ENCODE results near the gene ITGAX.

Gene ITGAX

DNA sequence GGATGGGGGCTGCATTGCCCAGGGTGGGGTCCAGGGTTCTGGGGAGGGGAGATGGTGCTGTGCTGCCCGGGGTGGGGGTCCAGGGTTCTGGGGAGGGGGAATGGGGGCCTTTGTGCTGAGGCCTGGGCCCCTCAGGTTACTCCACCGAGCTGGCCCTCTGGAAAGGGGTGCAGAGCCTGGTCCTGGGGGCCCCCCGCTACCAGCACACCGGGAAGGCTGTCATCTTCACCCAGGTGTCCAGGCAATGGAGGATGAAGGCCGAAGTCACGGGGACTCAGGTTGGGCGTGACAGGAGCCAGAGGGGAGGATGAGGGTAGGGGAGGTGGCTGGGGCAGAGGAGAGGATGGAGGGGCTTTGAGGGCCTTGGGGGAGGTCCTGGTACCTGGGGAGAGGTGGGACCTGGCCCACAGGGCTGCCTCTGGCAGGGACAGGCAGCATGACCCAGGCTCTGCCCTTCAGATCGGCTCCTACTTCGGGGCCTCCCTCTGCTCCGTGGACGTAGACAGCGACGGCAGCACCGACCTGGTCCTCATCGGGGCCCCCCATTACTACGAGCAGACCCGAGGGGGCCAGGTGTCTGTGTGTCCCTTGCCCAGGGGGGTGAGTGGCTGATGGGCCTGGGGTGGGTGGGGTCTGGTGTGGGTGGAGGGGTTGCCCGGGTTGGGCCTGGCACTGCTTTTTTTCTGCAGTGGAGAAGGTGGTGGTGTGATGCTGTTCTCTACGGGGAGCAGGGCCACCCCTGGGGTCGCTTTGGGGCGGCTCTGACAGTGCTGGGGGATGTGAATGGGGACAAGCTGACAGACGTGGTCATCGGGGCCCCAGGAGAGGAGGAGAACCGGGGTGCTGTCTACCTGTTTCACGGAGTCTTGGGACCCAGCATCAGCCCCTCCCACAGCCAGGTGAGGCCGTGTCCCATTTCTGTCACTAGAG, 7.8 kb downstream of the ITGAX start:
- Histone ChIP-seq H3K9me3 (ENCODE audit: control insufficient read depth, insufficient read depth, low read depth, low read length) (no peaks in the 10 kb centered on the region), H3K4me1 (ENCODE audit: control insufficient read depth, insufficient read depth, low read length) (no peaks in the 10 kb centered on the region), H3K9ac (ENCODE audit: low read length) (no peak overlapping the region), H3K27me3 (ENCODE audit: control insufficient read depth, insufficient read depth, low read length) (no peaks in the 10 kb centered on the region), H3K36me3 (ENCODE audit: control insufficient read depth, insufficient read depth, low read length) (no peaks in the 10 kb centered on the region), H3K4me3 (ENCODE audit: low read depth, low read length) (no peak overlapping the region), H3K27ac (ENCODE audit: low read depth, low read length) (no peak overlapping the region)

DNA sequence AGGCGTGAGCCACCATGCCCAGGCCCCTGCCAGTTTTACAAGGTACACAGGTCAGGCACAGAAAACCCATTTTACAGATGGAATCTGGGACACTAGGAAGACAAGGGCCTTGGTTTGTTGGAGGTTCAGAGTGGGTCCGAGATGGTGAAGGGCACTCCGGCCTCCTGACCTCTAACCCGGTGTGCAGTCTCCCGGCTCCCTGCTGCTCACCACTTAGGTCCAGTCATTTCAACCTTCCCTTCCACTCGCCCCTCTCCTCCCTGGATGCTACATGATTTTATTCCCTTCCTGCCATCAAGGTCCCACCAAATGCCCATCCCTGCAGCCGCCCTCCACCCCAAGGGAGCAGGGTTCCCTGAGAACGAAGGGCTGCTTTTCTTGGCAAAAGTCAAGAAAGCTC, 8.7 kb downstream of the ITGAX start:
- H3K9me3 ChIP-seq (ENCODE audit: control insufficient read depth, insufficient read depth, low read depth, low read length) = no peaks in the 10 kb centered on the region
- H3K9ac ChIP-seq (ENCODE audit: low read length) = no peak overlapping the region
- H3K4me1 ChIP-seq (ENCODE audit: control insufficient read depth, insufficient read depth, low read length) = no peaks in the 10 kb centered on the region
- H3K36me3 ChIP-seq (ENCODE audit: control insufficient read depth, insufficient read depth, low read length) = no peaks in the 10 kb centered on the region
- no peaks in the 10 kb centered on the region for H3K27me3 ChIP-seq (ENCODE audit: control insufficient read depth, insufficient read depth, low read length)
- H3K4me3 ChIP-seq (ENCODE audit: low read depth, low read length) = no peak overlapping the region
- H3K27ac ChIP-seq (ENCODE audit: low read depth, low read length) = no peak overlapping the region

DNA sequence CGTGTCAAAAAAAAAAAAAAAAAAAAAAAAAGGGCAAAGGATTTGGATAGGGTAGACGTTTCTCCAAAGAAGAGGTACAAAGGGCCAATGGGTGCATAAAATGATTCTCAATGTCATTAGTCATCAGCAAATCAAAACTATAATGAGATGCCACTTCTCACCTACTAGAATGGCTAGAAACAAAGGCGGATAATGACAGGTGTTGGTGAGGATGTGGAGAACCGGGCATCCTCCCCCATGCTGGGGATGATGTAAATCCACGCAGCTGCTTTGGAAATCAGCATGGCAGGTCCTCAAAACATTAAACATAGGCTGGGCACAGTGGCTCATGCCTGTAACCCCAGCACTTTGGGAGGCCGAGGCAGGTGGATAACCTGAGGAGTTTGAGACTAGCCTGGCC, 9.4 kb downstream of the ITGAX start:
- Histone ChIP-seq H3K9me3 (ENCODE audit: control insufficient read depth, insufficient read depth, low read depth, low read length) (no peaks in the 10 kb centered on the region), H3K4me3 (ENCODE audit: low read depth, low read length) (no peak overlapping the region), H3K36me3 (ENCODE audit: control insufficient read depth, insufficient read depth, low read length) (no peaks in the 10 kb centered on the region), H3K9ac (ENCODE audit: low read length) (no peak overlapping the region), H3K27me3 (ENCODE audit: control insufficient read depth, insufficient read depth, low read length) (no peaks in the 10 kb centered on the region), H3K4me1 (ENCODE audit: control insufficient read depth, insufficient read depth, low read length) (no peaks in the 10 kb centered on the region), H3K27ac (ENCODE audit: low read depth, low read length) (no peak overlapping the region)

DNA sequence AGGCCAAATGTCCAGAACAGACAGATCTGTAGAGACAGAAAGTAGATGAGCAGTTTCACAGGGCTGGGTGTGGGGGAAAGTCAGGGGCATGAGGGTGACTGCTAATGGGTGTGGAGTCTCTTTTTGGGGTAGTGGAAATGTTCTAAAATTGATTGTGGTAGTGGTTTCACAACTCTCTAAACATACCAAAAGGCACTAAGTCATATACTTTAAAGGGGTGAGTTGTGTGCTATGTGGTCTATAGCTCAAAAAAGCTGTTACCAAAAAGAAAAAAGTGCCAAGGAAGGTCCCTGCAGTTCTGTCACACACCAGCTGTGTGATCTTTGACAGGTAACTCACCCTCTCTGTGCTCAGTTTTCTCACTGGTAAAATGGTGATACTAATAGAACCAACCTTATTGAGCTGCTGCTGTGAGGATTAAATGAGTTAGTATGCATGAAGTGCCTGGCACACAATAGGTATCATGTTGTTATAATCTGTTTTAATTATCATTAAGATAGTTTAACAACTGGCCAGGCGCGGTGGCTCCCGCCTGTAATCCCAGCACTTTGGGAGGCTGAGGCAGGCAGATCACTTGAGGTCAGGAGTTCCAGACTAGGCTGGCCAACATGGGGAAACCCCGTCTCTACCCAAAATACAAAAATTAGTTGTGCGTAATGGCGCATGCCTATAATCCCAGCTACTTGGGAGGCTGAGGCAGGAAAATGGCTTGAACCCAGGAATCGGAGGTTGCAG, 10.3 kb downstream of the ITGAX start:
- H3K9me3 ChIP-seq (ENCODE audit: control insufficient read depth, insufficient read depth, low read depth, low read length) = no peaks in the 10 kb centered on the region
- H3K4me3 ChIP-seq (ENCODE audit: low read depth, low read length) = no peak overlapping the region
- no peaks in the 10 kb centered on the region for H3K36me3 ChIP-seq (ENCODE audit: control insufficient read depth, insufficient read depth, low read length)
- no peak overlapping the region for H3K27ac ChIP-seq (ENCODE audit: low read depth, low read length)
- H3K4me1 ChIP-seq (ENCODE audit: control insufficient read depth, insufficient read depth, low read length) = no peaks in the 10 kb centered on the region
- no peaks in the 10 kb centered on the region for H3K27me3 ChIP-seq (ENCODE audit: control insufficient read depth, insufficient read depth, low read length)
- H3K9ac ChIP-seq (ENCODE audit: low read length) = no peak overlapping the region

DNA sequence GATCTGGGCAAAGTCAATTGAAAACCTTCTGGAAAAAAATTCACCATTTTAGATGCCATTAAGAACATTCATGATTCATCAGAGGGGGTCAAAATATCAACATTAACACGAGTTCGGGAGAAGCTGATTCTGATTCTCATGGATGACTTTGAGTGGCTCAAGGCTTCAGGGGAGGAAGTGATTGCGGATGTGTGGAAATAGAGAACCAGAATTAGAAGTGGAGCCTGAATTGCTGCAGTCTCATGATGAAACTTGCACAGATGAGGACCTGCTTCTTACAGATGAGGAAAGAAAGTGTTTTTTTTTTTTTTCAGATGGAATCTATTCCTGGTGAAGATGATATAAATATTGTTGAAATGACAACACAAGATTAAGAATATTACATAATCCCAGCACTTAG, 12.9 kb downstream of the ITGAX start:
- Histone ChIP-seq H3K4me3 (ENCODE audit: low read depth, low read length) (no peak overlapping the region), H3K9ac (ENCODE audit: low read length) (no peak overlapping the region), H3K9me3 (ENCODE audit: control insufficient read depth, insufficient read depth, low read depth, low read length) (no peaks in the 10 kb centered on the region), H3K27ac (ENCODE audit: low read depth, low read length) (no peak overlapping the region), H3K27me3 (ENCODE audit: control insufficient read depth, insufficient read depth, low read length) (no peaks in the 10 kb centered on the region), H3K36me3 (ENCODE audit: control insufficient read depth, insufficient read depth, low read length) (no peaks in the 10 kb centered on the region), H3K4me1 (ENCODE audit: control insufficient read depth, insufficient read depth, low read length) (no peaks in the 10 kb centered on the region)

DNA sequence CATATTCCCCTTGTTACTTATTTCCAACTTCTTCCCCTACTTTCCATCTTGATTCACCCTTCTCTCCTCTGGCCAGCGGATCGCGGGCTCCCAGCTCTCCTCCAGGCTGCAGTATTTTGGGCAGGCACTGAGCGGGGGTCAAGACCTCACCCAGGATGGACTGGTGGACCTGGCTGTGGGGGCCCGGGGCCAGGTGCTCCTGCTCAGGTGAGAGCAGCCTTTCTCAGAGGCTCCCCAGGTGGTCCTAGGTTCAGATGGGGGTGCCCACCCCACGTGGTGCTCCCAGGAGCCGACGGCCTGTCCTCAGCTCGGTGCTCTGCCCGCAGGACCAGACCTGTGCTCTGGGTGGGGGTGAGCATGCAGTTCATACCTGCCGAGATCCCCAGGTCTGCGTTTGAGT, 16.0 kb downstream of the ITGAX start:
- Histone ChIP-seq H3K9me3 (ENCODE audit: control insufficient read depth, insufficient read depth, low read depth, low read length) (0 out of 2 replicates have a peak, but pooled peaks cover 4% of the 10 kb centered on the region), H3K4me3 (ENCODE audit: low read depth, low read length) (no peak overlapping the region), H3K4me1 (ENCODE audit: control insufficient read depth, insufficient read depth, low read length) (no peaks in the 10 kb centered on the region), H3K27ac (ENCODE audit: low read depth, low read length) (no peak overlapping the region), H3K27me3 (ENCODE audit: control insufficient read depth, insufficient read depth, low read length) (no peaks in the 10 kb centered on the region), H3K9ac (ENCODE audit: low read length) (no peak overlapping the region), H3K36me3 (ENCODE audit: control insufficient read depth, insufficient read depth, low read length) (no peaks in the 10 kb centered on the region)

DNA sequence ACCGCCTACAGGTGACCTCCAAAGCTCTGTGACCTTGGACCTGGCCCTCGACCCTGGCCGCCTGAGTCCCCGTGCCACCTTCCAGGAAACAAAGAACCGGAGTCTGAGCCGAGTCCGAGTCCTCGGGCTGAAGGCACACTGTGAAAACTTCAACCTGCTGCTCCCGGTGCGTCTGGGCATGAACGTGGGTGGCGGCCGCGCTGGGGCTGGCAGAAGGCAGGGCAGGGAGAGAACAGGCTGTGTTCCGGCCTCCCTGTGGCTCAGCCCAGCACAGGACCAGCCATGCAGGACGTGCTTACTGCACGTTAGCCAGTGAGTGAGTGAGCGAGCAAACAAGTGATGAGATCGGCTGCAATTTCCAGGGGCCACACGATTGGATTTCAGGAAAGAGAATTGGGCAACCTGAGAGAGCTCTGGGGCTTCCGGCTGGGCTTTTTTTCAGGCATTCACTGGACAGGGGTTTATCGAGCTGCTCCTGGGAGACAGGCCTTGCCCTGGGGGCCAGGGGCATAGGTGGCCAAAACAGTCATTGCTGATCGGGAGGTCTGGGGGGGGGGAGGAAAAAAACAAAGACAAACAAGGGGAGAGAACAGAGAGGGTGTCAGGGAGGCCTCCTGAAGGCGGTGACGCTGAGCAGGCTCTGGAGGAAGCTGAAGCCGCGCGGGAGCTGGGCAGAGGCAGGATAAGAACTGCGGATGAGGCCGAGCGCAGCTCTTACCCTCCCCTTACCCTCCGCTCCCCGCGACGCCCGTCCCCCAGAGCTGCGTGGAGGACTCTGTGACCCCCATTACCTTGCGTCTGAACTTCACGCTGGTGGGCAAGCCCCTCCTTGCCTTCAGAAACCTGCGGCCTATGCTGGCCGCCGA, 16.9 kb downstream of the ITGAX start:
- no peaks in the 10 kb centered on the region for H3K4me1 ChIP-seq (ENCODE audit: control insufficient read depth, insufficient read depth, low read length)
- H3K27me3 ChIP-seq (ENCODE audit: control insufficient read depth, insufficient read depth, low read length) = no peaks in the 10 kb centered on the region
- H3K4me3 ChIP-seq (ENCODE audit: low read depth, low read length) = no peak overlapping the region
- no peak overlapping the region for H3K9ac ChIP-seq (ENCODE audit: low read length)
- H3K9me3 ChIP-seq (ENCODE audit: control insufficient read depth, insufficient read depth, low read depth, low read length) = 0 out of 2 replicates have a peak, but pooled peaks cover 4% of the 10 kb centered on the region
- no peak overlapping the region for H3K27ac ChIP-seq (ENCODE audit: low read depth, low read length)
- H3K36me3 ChIP-seq (ENCODE audit: control insufficient read depth, insufficient read depth, low read length) = no peaks in the 10 kb centered on the region

DNA sequence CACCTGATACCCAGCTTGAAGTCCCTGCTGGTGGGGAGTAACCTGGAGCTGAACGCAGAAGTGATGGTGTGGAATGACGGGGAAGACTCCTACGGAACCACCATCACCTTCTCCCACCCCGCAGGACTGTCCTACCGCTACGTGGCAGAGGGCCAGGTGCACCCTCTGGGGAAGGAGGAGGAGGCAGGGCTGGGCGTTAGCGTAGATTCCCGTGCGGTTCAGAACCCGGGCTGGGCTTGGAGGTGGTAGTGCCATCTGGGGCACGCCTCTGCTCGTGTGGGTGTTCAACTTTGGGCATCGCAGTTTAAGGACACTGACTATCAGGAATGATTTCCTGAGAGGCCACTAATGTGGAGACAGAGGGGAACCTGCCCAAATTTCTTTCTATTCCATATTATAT, 18.3 kb downstream of the ITGAX start:
- 0 out of 2 replicates have a peak, but pooled peaks cover 4% of the 10 kb centered on the region for H3K9me3 ChIP-seq (ENCODE audit: control insufficient read depth, insufficient read depth, low read depth, low read length)
- H3K27ac ChIP-seq (ENCODE audit: low read depth, low read length) = no peak overlapping the region
- no peaks in the 10 kb centered on the region for H3K27me3 ChIP-seq (ENCODE audit: control insufficient read depth, insufficient read depth, low read length)
- H3K4me3 ChIP-seq (ENCODE audit: low read depth, low read length) = no peak overlapping the region
- H3K36me3 ChIP-seq (ENCODE audit: control insufficient read depth, insufficient read depth, low read length) = no peaks in the 10 kb centered on the region
- no peak overlapping the region for H3K9ac ChIP-seq (ENCODE audit: low read length)
- no peaks in the 10 kb centered on the region for H3K4me1 ChIP-seq (ENCODE audit: control insufficient read depth, insufficient read depth, low read length)

DNA sequence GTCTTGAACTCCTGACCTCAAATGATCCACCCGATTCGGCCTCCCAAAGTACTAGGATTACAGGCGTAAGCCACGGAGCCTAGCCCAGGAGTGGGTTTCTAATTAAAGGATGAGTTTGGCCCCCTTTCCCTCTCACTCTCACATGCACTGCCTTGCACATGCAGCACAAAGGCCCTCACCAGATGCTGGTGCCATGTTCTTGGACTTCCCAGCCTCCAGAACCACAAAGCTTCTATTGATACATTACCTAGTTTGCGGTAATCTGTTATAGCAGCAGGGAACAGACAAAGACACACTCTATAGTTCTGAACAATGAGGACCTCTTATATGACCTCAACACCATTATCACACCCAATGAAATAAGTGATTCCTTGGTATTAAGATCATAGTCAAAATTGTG, 20.3 kb downstream of the ITGAX start:
- H3K27ac ChIP-seq (ENCODE audit: low read depth, low read length) = no peak overlapping the region

DNA sequence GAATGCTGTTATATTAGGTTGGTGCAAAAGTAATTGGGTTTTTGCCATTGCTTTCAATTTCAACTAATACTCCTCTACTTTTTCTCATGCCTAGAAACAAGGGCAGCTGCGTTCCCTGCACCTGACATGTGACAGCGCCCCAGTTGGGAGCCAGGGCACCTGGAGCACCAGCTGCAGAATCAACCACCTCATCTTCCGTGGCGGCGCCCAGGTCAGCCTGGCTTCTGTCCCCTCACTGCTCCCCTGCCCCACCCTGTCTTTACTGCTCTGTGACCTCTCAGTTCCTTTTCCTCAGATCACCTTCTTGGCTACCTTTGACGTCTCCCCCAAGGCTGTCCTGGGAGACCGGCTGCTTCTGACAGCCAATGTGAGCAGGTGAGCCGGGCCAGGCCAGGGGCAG, 21.7 kb downstream of the ITGAX start:
- no peaks in the 10 kb centered on the region for H3K36me3 ChIP-seq (ENCODE audit: control insufficient read depth, insufficient read depth, low read length)
- H3K4me1 ChIP-seq (ENCODE audit: control insufficient read depth, insufficient read depth, low read length) = no peaks in the 10 kb centered on the region
- H3K9me3 ChIP-seq (ENCODE audit: control insufficient read depth, insufficient read depth, low read depth, low read length) = 0 out of 2 replicates have a peak, but pooled peaks cover 4% of the 10 kb centered on the region
- no peaks in the 10 kb centered on the region for H3K27me3 ChIP-seq (ENCODE audit: control insufficient read depth, insufficient read depth, low read length)
- no peak overlapping the region for H3K4me3 ChIP-seq (ENCODE audit: low read depth, low read length)
- no peak overlapping the region for H3K9ac ChIP-seq (ENCODE audit: low read length)
- H3K27ac ChIP-seq (ENCODE audit: low read depth, low read length) = no peak overlapping the region

More for the DNA sequence above, 20.3 kb downstream of the ITGAX start:
- Histone ChIP-seq H3K9ac (ENCODE audit: low read length) (no peak overlapping the region), H3K27me3 (ENCODE audit: control insufficient read depth, insufficient read depth, low read length) (no peaks in the 10 kb centered on the region), H3K36me3 (ENCODE audit: control insufficient read depth, insufficient read depth, low read length) (no peaks in the 10 kb centered on the region), H3K4me3 (ENCODE audit: low read depth, low read length) (no peak overlapping the region), H3K9me3 (ENCODE audit: control insufficient read depth, insufficient read depth, low read depth, low read length) (0 out of 2 replicates have a peak, but pooled peaks cover 4% of the 10 kb centered on the region), H3K4me1 (ENCODE audit: control insufficient read depth, insufficient read depth, low read length) (no peaks in the 10 kb centered on the region)
